Fibroblast of gingiva (primary cell): ENCODE data around the gene OSBPL1A.

Source experiments
- DNase-seq: peaks from one replicate; pipeline ENCODE4 v3.0.0-alpha.2; 2011; ENCODE audit warnings: low read depth

The OSBPL1A gene

DNA sequence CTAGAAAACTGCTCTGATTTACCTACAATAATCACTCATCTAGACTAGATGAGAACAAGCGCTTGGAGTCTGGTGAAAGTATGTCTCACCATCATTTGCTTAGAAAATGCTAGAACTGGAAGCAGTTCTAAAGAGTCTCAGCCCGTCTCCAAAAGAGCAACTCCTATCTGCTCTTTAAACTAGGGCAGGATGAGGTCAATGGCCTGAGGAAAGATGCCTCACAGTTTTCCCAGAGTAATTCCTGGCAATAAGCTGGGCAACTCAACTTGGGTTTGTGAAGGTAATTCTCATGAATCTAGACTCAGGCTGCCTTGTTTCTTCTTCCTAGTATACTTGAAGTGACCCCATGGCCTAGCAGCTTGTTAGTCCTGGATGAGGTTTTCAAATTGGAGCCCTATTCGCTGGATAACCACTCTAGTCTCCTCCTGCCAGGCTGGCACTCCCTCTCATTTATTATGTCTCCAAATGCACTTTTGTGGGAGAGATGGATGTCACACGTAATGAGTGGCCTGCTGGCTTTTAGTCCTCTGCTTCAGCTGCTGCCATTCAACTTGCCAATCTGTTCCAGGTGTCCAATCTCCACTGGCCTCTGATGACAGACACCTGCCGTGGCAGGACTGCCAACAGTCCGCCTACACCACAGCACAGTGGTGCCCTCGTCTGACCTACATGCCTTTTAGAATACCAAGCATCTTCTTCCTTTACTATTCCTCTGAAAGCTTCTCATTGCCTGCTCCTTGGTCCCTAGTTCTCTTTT lies 177.9 kb downstream of the OSBPL1A start:
- no peak for DNase-seq

DNA sequence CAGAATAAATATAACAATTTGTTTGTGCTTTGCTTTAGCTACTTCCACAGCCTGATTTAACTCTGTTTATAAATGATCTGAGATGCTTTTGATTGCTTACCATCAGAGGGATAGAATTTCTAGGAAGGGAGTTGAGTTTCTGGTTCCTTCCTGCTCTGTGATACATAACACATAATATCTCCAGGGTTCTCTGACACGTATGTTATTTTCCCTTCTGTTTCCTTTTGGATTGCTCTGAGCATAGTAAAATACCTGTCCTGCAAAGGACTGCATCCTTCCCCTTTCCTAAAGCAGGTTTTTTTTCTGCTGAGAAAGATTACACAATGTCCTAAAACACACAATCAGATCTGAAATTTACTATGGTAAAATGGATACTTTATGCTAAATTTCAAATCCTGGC lies 182.7 kb downstream of the OSBPL1A start:
- no peak for DNase-seq

DNA sequence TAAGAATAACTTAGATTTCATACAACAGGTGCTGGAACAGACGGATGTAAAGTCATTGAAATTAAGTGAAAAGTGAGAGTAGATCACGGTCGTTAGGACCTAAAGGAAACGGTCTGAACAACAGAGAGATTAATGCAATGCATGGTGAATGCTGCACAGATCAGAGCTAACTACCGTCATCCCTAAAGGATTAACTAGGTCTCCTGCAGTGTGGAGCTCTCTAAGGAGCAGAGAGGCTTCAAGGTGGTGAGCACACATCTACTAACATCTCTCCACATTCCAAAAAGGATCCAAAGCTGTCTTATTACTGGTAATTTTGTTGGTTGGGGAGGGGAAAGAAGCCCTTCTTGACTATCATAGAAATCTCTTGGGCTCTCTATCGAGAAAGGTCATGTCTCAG lies 183.5 kb downstream of the OSBPL1A start:
- DNase-seq: no peak

DNA sequence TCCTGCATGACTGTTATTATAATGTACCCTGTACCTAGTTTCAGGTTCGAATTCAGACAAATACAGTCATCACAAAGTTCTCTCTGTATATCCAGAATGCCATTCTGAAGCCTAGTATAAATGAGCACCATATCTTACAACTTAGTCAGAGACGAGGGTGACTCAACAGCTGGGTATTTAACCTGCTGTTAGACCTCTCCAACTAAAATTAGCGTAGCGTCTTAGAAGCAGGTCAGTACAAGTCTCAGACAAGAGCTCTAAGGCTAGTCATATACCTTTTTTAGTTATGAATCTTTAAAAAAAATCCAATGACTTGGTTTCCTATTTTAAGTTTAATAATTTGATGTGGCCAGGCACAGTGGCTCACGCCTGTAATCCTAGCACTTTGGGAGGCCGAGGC lies 184.7 kb downstream of the OSBPL1A start:
- peak; percentile 39 for DNase-seq

DNA sequence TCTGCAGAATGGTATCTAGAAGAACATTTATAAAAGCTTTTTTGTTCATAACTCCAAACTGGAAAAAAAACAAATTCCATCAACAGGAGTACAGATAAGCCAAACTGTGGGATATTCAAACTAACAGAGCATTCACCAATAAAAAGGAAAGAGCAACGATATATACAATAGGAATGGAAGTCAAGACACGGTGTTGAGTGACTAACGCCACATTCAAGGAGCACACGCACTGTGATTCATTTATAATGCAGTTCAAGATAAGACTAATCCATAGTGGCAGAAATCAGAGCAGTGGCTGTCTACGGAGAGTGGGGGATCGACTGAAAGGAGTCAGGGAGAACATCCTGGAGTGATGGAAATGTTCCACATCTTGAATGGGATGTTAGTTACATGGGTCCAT lies 188.1 kb downstream of the OSBPL1A start:
- DNase-seq: no peak

DNA sequence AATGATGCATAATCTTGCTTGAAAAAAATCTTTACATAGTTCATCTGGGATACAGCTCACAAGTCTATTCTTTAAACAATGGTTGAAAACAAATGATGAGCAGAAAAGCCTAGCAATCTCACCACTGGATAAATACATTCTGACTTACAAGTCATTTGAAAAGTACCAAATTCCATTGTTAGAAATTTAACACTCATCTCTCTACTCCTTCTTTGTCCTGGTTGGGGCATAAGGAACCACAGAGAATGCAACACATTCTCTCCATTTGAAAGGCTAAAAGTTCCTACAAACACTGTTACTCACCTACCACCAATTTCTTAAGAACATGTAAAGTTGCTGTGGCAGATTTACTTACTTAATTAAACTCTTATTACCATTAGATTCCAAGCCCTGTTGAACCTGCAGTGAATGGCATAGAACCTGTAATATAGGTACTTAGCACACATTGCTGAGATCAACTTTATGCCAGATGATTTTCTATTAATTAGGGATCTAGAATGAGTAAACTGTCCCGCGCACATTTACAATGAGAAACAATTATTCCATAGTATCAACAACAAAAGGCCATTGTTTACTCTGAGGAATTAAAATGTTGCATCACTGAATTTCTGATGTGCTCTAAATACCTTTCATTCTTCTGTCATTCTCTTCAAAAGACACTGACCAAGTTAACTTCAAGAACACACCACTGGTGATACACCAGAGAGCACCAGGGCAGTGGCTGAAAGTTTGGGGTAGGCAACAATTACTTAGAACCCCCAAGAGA lies 189.2 kb downstream of the OSBPL1A start:
- DNase-seq: no peak

DNA sequence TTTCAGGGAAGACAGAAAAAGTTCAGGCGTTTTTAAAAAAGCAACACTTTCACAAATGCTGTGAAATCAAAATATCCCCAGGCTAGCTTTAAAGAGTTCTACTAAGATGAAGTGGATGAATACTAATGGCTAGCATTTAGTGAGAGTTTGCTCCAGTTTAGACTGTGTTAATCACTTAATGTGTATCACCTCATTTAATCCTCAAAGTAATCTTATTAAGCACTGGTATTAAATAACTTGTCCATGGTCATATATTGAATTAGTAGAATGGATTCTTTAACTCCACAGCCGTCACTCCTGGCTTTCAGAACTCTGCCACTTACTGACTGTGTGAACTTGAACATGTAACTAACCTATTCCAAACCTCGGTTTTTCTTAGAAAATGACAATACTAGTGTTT lies 192.7 kb downstream of the OSBPL1A start:
- no peak for DNase-seq

DNA sequence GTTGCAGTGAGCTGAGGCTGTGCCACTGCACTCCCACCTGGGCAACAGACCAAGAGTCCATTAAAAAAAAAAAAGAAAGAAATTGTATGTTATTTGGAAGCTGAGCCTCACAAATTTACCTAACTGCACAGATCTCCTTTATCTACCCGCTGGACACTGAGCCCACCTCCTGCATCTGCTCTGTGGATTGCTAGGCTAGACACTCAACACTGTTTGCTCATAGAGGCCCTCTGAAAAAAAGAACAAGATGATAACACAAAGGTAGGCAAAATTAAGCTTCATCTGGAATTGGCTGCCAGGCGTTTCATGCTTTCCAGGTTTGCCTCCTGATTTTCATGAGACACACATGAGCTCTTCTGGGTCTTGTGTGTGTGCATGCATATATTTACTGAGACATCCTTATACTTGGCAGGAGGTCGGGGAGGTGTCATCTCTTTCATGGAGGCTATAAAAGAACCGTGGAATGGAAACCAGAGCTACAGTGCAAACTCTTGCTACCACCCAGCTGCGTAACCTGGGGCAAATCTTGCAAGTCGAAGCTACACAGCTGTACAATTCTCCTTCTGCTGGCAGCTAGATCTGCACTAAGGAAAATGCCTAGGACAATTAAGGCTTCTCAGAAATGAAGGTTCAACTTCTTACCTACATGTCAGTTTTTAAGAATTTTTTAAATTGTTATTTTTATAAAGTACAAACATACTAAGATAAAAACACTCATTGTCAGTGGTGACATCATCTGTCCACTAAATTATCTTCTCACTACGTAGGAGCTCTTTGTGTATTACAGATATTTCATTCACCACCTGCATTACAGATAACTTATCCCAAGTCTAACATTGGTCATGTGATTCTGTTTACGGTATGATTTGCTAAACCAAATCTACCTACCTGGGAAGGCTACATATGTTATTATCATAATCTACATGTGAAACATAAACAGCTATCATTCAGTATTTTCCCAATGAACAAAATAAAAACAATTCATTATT lies 195.6 kb downstream of the OSBPL1A start:
- DNase-seq: no peak

DNA sequence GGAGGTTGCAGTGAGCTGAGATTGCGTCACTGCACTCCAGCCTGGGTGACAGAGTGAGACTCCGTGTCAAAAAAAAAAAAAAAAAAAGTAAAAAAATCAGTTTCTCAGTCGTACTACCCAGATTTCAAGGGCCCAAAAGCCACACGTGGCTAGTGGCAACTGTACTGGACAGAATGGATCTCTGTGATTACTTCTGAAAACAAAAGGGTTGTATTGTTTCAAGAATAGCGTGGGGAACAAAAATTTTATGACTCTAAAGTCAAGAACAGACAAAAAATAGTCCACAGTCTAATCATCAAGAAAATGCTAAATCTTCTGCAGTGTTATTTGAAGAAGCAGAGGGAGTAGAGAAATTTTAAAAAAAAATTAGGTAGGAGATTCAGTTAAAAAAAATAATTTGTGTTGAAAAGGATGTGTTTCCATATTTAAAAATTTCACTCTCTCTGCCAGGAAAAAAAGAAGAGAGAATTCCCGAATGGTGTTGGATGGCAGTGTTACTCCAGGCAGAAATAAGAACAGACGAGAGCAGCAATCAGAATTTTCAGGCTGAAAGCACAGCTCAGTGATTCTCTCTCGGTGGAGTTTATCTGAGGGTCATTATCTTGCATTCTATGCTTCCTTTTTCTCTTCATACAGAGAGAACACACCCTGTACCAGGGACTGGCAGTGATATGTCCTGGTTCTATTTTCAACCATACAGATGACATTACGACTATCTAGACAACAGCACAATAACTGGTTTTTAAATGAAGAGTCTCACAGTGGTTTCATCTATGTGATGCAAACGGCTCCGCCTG lies 196.9 kb downstream of the OSBPL1A start:
- DNase-seq: no peak

DNA sequence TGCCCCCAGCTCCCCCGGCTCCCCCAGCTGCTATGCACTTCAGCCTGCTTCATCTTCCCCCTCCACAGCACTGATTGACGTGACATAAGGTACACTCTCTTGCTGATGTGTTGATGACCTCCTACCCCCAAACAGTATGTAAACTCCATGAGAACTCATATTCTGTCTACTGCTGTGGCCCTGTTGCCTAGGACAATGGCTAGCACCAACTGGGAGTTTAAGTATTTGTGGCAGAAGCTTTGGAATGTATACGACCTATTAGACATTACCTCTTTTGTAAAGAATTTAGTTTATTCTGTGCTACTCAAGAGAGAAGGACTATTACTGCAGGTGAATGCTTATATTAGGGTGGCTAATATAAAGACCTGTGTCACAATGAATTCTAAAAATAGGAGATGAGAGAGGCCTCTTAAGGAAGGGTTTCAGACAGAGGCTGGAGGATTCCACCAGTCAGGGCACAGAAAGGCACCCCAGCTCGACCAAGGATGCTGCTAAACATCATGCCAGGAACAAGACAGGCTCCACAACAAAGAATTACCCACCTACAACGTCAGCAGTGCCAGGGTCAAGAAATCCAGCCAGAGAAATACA lies 198.2 kb downstream of the OSBPL1A start:
- DNase-seq: no peak

DNA sequence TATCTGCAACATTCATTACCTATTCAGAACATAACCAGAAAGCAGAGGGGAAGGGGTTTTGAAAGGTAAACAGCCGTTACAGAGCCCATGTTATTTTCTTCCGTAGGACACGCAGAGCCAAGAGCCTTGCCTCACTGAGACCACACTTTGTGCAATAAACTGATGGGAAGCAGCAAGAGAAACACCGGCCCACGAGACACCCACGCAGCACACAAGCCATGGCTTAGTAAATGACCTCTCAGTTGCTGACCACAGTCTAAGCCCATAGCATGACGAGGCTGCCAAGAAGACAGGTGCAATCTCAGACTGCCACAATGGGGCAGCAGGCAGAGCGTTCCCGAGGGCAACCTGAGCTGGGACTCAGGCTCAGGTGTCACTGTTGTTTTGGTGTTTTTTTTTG lies 199.2 kb downstream of the OSBPL1A start:
- no peak for DNase-seq

DNA sequence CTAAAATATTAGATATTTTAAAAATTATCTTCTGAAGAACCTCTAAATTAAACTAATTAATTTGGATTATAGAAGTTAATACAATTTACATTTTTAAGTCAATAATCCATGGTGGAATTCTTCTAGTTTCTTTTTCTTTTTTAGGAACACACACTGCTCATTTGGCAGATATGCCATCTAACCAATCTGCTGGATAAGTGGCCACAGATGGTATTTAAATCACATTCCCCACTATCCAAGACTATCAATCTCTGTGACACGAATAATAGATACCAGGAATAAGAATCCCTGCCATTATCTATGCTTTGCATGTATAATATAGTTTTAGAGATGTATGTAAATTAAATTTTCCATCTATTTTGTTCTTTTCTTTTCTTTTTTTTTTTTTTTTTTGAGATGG lies 200.2 kb downstream of the OSBPL1A start:
- DNase-seq: no peak

DNA sequence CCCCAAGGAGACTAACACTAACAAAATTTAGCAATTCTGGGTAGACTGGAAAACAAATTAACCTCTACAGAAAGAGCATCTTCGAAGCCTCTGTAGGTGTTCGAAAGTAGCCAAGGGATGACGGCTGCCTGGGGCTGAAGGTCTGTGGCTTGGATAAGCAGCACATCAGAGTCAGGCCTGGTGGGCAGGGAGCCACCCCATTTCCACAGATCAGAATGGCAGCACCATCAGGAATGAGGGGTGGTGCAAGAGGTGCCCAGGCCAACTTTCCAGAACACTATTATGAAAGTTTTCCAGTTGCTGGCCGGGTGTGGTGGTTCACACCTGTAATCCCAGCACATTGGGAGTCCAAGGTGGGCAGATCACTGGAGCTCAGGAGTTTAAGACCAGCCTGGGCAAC lies 200.9 kb downstream of the OSBPL1A start:
- DNase-seq: no peak

DNA sequence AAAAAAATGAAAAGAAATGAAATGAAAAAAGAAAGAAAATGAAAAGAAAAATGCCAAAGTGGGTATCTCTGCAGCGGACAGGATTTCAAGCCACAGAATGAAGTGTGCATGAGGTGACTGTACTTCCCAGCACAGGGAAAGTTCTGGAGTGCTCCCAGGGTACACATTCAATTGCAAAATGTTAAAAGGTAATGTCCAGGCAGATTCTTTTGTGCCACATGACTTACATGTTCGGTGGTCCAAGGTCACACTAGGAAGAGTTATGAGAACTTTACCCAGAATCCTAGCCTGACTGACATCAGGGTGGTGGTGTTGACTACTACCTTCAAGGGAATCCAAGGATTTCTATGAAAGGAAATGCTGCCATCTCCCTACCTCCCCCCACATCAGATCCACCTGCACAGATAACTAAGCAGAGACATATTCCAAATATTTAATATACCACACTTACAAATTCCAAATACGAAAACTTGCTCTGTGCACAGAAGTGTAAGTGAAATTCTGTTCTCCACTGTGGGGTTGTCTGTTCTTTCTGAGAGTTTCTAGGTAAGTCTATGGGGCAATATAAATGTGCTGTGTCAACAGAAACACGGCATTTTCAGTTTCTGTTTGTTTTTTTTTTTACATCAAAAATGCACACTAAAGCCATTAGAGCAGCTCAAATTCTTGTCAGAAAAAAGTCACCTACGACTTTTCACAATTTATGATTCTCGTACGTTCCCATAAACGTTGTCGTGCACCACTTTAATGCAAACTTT lies 202.1 kb downstream of the OSBPL1A start:
- DNase-seq: no peak

DNA sequence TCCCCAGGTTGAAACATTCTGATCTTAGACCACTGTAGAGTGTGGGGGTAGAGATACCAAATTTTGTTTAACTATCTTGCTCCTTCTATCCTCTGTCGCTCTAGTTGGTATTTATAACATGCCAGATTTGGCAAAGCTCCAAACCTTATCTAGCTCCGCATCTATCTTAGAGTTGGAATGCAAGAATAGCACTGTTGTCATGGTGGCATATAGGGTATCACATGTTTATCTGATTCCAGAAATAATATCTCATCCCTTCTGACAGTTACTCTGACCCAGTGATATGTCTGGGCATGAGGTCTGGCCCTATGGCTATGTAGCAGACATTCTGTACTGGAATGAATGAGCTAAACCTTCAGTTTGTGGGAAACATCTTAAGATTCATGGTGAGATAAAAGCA lies 207.0 kb downstream of the OSBPL1A start:
- DNase-seq: no peak

DNA sequence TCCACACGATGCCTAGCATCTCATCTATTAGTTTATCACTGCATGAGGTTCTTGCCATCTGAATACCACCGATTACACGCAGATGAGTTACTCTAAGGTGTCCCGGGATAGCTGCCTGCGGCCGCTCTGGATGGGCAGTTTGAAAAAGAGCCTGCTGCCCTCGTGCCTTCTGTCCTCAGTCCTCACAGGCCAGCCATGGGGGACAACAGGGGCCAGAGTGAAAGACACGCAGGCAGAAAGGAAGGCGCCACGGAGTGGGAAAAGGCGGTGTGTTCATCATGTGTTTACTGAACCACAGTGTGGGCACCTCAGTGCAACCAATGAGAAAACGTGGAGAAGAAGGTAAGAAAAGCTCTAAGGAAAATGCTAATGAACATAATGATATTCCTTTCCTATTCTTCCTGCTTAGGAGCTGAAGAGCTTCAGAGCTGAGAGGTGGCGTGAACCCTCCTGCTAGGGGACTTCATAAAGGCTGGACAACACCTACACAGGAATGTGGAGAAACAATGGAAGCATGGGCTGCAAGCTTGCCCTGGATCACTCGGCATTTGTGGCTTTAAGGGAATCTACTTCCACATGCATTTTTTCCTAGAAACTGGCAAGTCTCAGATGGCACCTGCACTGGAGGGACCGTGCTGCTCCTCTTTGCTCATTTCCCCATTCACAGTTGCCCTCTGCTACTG lies 207.8 kb downstream of the OSBPL1A start:
- no peak for DNase-seq

DNA sequence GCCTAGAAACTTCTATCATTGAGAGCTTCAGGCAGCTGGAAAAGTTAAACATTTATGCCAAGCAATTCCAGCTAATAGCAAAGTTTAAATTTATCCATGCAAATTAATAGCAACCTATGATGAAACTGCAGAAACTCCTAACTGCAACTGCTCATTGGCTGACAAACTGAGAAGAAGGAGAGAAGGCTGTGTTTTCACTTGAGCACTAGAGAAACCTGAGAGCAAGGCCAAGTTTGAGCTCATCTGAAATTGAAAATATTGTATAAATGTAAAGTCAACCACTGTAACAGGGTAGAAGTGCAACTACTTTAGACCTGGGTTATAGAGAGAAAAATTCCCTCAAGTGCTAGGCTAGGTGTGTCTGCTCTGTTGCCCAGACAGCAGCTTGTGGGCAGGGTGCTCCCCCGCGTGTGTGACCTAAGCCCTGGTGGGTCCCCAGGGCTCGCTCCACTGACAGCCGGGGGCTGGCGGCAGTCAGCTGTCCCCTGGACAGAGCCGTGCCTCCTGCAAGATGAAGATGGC lies 208.6 kb downstream of the OSBPL1A start:
- DNase-seq: peak; percentile 36

DNA sequence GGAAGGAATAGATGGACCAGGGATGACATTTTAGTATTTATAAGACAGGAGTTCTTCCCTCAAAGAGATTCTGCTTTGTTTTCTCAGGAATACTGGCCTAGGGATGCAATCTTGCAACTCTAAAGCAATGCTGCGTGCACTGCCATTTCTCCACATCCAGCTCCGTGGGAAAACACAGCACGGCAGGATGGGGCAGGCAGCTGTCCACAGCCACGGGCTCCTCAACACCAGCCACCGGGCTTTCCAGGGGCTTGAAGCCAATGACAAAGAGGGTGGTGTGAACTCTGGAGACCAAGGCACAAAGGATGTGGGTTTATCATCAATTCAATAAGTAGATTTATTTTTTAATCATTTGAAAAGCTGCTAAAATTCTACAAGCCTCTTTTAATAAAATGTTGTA lies 209.5 kb downstream of the OSBPL1A start:
- no peak for DNase-seq

DNA sequence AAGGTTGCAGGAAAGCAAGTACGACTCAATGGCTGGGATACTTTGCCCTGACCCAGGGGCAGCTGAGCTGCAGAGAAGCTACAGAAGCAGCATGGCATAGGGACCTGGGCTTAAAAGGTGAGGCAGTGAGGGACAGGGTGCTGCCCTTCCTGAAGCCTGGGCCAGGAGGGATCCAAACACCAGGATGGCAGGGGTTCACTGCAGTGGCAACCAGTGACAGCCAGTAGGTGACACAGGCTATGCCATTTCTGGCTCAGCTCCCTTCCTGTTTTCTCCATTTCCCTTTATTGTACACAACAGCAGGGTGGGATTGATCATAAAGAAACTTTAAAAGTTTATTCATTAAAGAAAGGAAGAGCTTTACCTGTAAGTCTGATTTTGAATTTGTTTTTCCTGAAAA lies 209.9 kb downstream of the OSBPL1A start:
- DNase-seq: no peak

DNA sequence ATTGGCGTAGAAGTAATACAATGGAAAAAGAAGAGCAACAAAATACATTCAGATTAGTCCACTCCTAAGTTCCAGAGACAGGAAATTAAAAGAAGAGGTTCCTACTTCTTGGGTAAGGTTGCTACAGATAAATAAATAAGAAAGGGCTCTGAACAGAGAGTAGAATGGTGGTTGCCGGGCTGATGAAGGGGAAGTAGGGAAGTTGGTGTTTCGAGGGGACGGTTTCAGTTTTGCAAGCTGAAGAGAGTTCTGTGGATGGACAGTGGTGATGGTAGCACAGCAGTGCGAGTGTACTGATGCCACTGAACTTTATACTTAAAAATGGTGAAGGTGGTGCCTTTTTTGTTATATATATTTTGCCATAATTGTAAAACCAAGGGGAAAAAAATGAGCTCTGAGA lies 210.6 kb downstream of the OSBPL1A start:
- DNase-seq: no peak
